Measurements from ENCODE around the gene ROPN1L. TPM values are rescaled to one million over a fixed set of nuclear protein-coding genes. Genes with fewer than 3 reads are reported as not detected.

ROPN1L gene
- polyA plus RNA-seq, 3 donors, result 1.5 to 2.1 (median 1.9) TPM

DNA sequence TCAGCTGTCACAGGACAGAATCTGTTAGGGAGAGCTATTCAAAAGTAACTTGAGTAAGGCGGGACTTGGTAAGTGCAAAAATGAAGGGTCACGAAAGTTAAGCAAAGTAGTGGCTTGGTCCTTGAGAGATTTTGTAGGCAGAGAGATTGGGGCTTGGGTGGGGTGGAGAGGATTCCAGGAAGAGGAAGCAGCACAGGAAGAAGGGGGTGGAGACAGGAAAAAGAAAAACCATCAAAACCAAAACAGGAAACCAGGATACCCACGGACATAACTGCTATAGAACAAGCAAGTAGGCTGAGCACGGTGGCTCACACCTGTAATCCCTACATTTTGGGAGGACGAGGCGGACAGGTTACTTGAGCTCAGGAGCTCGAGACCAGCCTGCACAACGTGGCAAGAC is 3.7 kb downstream of the ROPN1L start:
- H3K27me3 Mint-ChIP-seq (ENCODE audit: low read depth in 3 of 3), result peaks cover 0 to 3% (median 0%) of the 10 kb centered on the region in 3 donors
- Histone ChIP-seq H3K27me3 (ENCODE audit: control insufficient read depth in 2 of 2, insufficient read depth in 2 of 2, low read length in 2 of 2) (no peaks in the 10 kb centered on the region), H4K20me1 (ENCODE audit: insufficient read depth, low read length) (peaks cover 5% of the 10 kb centered on the region), H3K79me2 (ENCODE audit: insufficient read depth, low read length) (no peaks in the 10 kb centered on the region), H3K27ac (ENCODE audit: low read depth in 1 of 2, low read length in 2 of 2) (no peak overlapping the region), H3K4me1 (ENCODE audit: control insufficient read depth in 1 of 2, insufficient read depth in 2 of 2, low read length in 2 of 2) (peaks cover 89 to 94% of the 10 kb centered on the region in 2 donors), H3K4me3 (replicated peaks in 1 of 3; ENCODE audit: low read depth in 2 of 3, low read length in 3 of 3) (peak overlapping the region in 2 of 3 experiments; percentile 4 to 60), H2AFZ (ENCODE audit: insufficient read depth, low read depth, low read length, poor library complexity, severe bottlenecking) (no peak overlapping the region), H3K4me2 (replicated peaks; ENCODE audit: extremely low read depth, low read length, poor library complexity, severe bottlenecking) (peak overlapping the region; percentile 57), H3K36me3 (replicated peaks in 1 of 2; ENCODE audit: control insufficient read depth in 1 of 2, insufficient read depth in 2 of 2, low read length in 2 of 2) (no peaks in the 10 kb centered on the region), H3K9me3 (replicated peaks in 1 of 2; ENCODE audit: control insufficient read depth in 1 of 2, insufficient read depth in 1 of 2, low read length in 2 of 2) (no peaks in the 10 kb centered on the region), H3K9ac (ENCODE audit: insufficient read depth, low read length, poor library complexity, severe bottlenecking) (no peak overlapping the region)
- peak overlapping the region; percentile 51 to 88 for H3K4me3 Mint-ChIP-seq
- peaks cover 76% of the 10 kb centered on the region for H3K4me1 Mint-ChIP-seq
- H3K27ac Mint-ChIP-seq, result peak overlapping the region; percentile 26 to 79 (median 52)
- no peaks in the 10 kb centered on the region for H3K9me3 Mint-ChIP-seq
- intact Hi-C loops (cut with micrococcal nuclease), result no loop called here
- WGBS (ENCODE audit: insufficient coverage), result 8% methylated on average over 7 of the region's 8 CpGs
- peak in 2 of 3 donors; percentile 46 to 54 for DNase-seq
- no peaks in the 10 kb centered on the region for H3K36me3 Mint-ChIP-seq
- TF ChIP-seq, protein P1, sequence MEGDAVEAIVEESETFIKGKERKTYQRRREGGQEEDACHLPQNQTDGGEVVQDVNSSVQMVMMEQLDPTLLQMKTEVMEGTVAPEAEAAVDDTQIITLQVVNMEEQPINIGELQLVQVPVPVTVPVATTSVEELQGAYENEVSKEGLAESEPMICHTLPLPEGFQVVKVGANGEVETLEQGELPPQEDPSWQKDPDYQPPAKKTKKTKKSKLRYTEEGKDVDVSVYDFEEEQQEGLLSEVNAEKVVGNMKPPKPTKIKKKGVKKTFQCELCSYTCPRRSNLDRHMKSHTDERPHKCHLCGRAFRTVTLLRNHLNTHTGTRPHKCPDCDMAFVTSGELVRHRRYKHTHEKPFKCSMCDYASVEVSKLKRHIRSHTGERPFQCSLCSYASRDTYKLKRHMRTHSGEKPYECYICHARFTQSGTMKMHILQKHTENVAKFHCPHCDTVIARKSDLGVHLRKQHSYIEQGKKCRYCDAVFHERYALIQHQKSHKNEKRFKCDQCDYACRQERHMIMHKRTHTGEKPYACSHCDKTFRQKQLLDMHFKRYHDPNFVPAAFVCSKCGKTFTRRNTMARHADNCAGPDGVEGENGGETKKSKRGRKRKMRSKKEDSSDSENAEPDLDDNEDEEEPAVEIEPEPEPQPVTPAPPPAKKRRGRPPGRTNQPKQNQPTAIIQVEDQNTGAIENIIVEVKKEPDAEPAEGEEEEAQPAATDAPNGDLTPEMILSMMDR (IDR thresholded peaks at IDR 0.05), result no peak

DNA sequence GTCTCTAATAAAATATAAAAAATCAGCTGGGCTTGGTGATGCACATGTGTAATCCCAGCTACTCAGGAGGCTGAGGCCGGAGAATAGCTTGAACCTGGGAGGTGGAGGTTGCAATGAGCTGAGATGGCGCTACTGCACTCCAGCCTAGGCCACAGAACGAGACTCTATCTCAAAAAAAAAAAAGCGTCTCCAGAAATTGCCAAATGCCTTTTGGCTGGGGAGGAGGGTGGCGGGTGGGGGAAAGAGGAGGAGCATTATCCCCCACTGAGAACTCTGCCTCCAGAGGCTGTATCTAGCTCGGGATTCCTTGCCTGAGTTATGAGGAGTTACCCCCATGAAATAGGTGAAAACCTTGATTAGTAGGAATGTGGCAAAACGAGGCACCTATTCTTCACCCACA is 4.8 kb downstream of the ROPN1L start:
- Mint-ChIP-seq H3K4me1 (peaks cover 77% of the 10 kb centered on the region), H3K9me3 (no peaks in the 10 kb centered on the region), H3K27ac (peak overlapping the region in 1 of 7 donors; percentile 11), H3K4me3 (no peak overlapping the region), H3K36me3 (no peaks in the 10 kb centered on the region), H3K27me3 (ENCODE audit: low read depth in 3 of 3) (no peaks in the 10 kb centered on the region)
- H3K9me3 ChIP-seq (replicated peaks in 1 of 2; ENCODE audit: control insufficient read depth in 1 of 2, insufficient read depth in 1 of 2, low read length in 2 of 2), result no peaks in the 10 kb centered on the region
- peaks cover 5% of the 10 kb centered on the region for H4K20me1 ChIP-seq (ENCODE audit: insufficient read depth, low read length)
- H3K36me3 ChIP-seq (replicated peaks in 1 of 2; ENCODE audit: control insufficient read depth in 1 of 2, insufficient read depth in 2 of 2, low read length in 2 of 2), result no peaks in the 10 kb centered on the region
- H3K79me2 ChIP-seq (ENCODE audit: insufficient read depth, low read length), result no peaks in the 10 kb centered on the region
- H3K4me3 ChIP-seq (replicated peaks in 1 of 3; ENCODE audit: low read depth in 2 of 3, low read length in 3 of 3), result peak overlapping the region in 1 of 3 experiments; percentile 60
- no peak overlapping the region for H3K27ac ChIP-seq (ENCODE audit: low read depth in 1 of 2, low read length in 2 of 2)
- no peak overlapping the region for H3K9ac ChIP-seq (ENCODE audit: insufficient read depth, low read length, poor library complexity, severe bottlenecking)
- DNase-seq, result no peak
- H3K27me3 ChIP-seq (ENCODE audit: control insufficient read depth in 2 of 2, insufficient read depth in 2 of 2, low read length in 2 of 2), result no peaks in the 10 kb centered on the region
- H2AFZ ChIP-seq (ENCODE audit: insufficient read depth, low read depth, low read length, poor library complexity, severe bottlenecking), result no peak overlapping the region
- TF ChIP-seq, protein P1 (IDR thresholded peaks at IDR 0.05), result no peak
- H3K4me1 ChIP-seq (ENCODE audit: control insufficient read depth in 1 of 2, insufficient read depth in 2 of 2, low read length in 2 of 2), result peaks cover 90 to 94% of the 10 kb centered on the region in 2 donors
- 30% methylated on average over 2 of the region's 7 CpGs for WGBS (ENCODE audit: insufficient coverage)
- intact Hi-C loops (cut with micrococcal nuclease), result no loop called here
- H3K4me2 ChIP-seq (replicated peaks; ENCODE audit: extremely low read depth, low read length, poor library complexity, severe bottlenecking), result no peak overlapping the region

All from CD14-positive monocyte (primary cell).